ENCODE measurements around the gene PIR.

DNA sequence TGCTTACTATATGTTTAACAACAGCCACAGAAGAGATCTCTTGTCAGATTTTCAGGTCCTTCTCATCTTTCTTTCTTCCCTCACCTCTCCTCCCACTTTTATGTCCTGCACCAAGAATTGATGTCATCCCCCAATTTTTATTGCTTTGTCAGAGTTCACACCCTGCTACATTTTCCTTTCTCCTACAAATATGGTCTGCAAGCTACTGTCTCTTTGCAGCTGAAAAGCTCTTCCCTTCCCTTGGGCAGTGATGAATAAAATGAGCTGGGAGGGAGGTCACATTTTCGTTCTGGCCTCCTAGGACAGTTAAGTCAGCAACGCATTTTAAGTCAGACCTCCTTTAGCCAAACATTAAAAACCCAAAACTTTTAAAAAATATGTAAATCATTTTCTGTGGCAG, 82.2 kb downstream of the PIR start:
- TF ChIP-seq, protein P1, sequence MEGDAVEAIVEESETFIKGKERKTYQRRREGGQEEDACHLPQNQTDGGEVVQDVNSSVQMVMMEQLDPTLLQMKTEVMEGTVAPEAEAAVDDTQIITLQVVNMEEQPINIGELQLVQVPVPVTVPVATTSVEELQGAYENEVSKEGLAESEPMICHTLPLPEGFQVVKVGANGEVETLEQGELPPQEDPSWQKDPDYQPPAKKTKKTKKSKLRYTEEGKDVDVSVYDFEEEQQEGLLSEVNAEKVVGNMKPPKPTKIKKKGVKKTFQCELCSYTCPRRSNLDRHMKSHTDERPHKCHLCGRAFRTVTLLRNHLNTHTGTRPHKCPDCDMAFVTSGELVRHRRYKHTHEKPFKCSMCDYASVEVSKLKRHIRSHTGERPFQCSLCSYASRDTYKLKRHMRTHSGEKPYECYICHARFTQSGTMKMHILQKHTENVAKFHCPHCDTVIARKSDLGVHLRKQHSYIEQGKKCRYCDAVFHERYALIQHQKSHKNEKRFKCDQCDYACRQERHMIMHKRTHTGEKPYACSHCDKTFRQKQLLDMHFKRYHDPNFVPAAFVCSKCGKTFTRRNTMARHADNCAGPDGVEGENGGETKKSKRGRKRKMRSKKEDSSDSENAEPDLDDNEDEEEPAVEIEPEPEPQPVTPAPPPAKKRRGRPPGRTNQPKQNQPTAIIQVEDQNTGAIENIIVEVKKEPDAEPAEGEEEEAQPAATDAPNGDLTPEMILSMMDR (IDR thresholded peaks at IDR 0.05) = no peak
- TF ChIP-seq, protein P2, sequence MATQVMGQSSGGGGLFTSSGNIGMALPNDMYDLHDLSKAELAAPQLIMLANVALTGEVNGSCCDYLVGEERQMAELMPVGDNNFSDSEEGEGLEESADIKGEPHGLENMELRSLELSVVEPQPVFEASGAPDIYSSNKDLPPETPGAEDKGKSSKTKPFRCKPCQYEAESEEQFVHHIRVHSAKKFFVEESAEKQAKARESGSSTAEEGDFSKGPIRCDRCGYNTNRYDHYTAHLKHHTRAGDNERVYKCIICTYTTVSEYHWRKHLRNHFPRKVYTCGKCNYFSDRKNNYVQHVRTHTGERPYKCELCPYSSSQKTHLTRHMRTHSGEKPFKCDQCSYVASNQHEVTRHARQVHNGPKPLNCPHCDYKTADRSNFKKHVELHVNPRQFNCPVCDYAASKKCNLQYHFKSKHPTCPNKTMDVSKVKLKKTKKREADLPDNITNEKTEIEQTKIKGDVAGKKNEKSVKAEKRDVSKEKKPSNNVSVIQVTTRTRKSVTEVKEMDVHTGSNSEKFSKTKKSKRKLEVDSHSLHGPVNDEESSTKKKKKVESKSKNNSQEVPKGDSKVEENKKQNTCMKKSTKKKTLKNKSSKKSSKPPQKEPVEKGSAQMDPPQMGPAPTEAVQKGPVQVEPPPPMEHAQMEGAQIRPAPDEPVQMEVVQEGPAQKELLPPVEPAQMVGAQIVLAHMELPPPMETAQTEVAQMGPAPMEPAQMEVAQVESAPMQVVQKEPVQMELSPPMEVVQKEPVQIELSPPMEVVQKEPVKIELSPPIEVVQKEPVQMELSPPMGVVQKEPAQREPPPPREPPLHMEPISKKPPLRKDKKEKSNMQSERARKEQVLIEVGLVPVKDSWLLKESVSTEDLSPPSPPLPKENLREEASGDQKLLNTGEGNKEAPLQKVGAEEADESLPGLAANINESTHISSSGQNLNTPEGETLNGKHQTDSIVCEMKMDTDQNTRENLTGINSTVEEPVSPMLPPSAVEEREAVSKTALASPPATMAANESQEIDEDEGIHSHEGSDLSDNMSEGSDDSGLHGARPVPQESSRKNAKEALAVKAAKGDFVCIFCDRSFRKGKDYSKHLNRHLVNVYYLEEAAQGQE (IDR thresholded peaks at IDR 0.05; ENCODE audit: insufficient read depth in 1 of 2, low read depth in 2 of 2, low read length in 1 of 2) = no peak
- TF ChIP-seq POLR2AphosphoS5 (IDR thresholded peaks at IDR 0.05; ENCODE audit: low read depth, low read length) = no peak

Measured in Panc1 (cell line).